ENCODE measurements around the gene RFT1.
"Not testable (repeated sequence)": the region's sequence is repeated elsewhere in the genome, so short reads cannot be mapped to it uniquely, and the experiment has no call there.

Gene RFT1

DNA sequence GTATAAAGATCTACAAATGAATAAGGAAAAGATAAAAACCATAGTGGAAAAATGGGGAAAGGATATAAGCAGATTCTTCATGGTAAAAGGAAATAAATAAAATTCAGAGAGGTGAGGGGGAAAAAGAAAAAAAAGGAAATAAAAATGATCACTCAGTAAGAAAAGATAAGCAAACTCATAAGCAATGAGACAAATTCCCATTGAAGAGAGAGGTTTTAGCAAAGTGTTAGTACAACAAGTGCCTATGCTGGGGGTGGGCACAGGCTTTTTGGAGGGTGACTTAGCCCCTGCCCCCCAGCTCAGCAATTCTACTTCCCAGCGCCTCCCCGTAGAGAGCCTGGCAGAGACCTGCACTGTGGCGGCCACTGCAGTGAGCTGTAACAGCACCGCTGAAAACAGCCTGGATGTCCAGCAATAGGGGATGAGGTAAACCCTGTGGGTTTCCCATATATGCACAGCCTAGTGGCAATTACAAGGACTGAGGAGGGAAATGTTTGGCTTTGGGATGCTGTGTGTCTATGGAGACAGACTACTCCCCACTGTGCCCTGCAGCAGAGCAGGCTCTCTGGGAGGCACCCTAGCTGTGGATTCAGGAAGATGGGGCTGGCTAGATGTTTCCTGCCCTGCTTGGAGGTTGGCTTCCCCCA lies 60.7 kb downstream of the RFT1 start:
- no peak for DNase-seq (ENCODE audit: low spot score)

DNA sequence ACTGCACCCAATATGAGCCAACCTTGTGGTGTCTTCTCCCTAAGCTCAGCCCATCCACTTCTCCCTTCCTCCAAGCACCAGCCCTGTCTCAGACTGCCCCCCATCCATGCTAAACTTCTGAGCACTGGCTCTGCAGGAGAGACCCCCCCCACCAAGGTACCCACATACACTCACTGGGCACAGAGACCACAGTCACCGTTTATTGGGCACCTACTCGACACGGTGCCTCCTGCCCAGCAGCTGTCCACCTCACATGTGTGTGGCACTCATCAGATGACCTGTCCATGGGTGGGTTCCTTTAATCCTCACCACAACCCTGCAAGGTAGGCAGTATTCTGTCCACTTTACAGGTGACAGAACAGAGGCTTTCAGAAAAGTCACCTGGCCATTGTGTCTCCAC lies 62.1 kb downstream of the RFT1 start:
- no peak for DNase-seq (ENCODE audit: low spot score)

DNA sequence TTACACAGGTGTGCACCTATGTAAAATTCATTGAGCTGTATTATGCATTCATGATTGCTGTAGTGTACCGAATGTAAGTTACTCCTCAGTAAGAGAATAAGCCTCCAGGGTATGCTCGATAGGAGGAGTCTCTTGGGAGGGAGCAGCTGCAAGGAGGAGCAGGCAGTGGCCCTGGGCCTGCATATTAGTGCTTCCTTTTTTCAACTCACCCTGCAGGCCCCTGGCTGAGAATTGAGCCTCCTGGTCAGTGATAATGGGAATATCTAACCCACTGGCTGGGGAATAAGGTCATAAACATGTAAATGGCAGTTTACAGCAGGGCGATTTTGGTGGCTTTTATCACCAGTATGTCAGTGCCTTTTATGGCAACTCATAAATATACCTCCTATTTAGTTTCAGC lies 62.7 kb downstream of the RFT1 start:
- no peak for DNase-seq (ENCODE audit: low spot score)

DNA sequence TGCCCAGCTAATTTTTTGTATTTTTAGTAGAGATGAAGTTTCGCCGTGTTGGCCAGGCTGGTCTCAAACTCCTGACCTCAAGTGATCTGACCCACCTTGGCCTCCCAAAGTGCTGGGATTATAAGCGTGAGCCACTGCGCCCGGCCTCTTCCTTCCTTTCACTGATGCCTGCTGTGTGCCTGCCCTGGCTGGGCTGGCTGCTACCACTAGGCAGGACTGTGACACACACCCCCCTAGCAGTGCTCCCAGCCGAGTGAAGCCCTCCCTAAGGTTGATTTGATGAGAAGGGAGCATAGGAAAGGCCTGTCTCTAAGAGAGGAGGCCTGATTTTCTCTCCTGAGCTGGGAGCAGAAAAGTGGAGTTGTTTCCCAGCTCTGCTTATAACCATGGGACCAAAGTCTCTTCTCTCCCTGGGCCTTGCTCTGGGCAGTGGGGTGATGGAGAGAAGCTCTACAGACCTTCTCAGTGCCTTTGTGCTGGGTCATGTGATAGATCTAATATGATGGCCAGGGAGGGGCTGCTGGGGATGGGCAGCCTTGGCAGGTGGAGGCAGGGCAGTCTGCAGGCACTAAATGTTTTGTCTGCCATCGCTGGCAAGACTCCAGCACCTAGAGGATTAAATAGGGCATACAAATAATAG lies 64.3 kb downstream of the RFT1 start:
- no peak for DNase-seq (ENCODE audit: low spot score)

DNA sequence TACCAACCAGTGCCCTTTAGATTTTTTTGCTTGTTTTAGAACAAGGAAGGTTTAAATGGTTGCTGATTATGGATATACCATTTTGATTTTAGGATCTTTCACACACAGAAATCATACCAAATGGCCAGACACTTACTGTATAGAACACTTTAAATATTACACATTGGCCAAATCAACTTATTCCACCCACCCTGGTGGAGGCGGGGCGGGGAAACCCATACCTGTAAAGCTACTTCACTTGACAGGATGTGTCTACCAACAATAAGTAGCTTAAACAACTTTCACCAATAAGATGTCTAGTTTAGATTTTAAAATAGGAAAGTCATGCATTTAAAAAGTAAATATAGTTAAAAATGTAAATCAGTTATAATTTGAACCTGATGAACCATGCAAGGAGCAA lies 67.3 kb downstream of the RFT1 start:
- DNase-seq (ENCODE audit: low spot score) = no peak

DNA sequence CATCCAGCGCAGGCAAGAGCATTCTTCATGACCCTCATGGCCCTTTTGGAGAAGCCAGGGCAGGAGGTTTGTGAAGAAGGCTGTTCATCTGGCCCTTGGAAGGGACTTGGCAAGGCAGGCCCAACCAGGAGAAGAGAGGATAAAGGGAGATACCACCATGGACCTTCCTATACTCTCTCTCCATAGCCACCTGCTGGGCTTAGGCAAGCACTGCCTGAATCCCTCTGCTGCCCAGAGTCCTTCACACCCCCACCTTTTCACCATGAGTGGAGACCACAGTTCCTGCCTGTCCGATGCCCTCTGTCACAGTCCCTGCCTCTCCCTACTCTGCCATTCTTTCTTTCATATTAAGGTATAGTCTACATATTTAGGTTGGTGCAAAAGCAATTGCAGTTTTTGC lies 73.8 kb downstream of the RFT1 start:
- DNase-seq (ENCODE audit: low spot score) = no peak

DNA sequence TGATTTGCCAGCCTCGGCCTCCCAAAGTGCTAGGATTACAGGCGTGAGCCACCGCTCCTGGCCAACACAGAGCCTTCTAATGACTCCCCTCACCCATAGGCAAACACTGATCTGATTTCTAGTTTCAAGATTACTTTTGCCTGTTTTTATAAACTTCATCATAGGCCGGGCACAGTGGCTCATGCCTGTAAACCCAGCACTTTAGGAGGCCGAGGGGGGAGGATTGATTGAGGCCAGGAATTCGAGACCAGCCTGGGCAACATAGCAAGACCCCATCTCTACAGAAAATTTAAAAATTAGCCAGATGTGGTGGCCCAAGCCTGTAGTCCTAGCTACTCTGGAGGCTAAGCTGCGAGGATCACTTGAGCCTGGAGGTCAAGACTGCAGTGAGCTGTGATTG lies 76.0 kb downstream of the RFT1 start:
- DNase-seq (ENCODE audit: low spot score) = not testable (repeated sequence)

DNA sequence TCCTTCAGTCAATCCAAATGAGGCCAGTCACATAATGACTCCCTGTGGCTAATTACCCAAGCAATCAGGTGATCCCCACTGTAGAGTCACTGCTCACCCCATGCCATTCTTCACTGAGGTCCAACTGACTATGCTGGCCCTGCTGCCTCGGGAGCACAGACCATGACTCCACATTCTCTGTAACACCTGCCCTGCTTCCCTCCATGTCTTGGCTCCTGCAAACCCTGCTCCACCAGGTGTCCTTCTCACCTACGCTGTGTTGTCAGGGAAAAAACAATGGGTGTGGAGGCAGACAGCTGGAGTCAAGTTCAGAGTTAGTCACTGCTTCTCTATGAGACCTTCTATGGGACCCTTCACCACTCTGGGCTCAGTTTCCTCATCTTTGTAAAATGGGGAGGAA lies 78.3 kb downstream of the RFT1 start:
- no peak for DNase-seq (ENCODE audit: low spot score)

DNA sequence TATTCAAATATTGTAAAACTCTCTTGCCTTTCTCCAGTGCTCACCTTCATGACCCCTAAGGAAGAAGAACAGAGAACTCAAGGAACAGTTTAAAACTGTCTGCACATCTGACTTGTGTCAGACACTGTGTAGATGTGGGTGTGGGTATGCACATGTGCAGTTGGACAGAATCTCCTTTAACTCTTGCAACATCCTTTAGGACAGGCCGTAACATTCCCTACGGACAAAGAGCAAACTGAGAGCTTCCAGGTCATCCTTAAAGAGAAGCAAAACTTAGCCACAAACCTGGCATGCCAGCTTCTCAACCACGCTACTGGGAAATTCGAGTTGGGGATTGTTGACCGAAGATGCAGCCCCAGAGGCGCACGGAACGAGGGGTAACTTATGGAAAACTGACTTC lies 80.2 kb downstream of the RFT1 start:
- no peak for DNase-seq (ENCODE audit: low spot score)

DNA sequence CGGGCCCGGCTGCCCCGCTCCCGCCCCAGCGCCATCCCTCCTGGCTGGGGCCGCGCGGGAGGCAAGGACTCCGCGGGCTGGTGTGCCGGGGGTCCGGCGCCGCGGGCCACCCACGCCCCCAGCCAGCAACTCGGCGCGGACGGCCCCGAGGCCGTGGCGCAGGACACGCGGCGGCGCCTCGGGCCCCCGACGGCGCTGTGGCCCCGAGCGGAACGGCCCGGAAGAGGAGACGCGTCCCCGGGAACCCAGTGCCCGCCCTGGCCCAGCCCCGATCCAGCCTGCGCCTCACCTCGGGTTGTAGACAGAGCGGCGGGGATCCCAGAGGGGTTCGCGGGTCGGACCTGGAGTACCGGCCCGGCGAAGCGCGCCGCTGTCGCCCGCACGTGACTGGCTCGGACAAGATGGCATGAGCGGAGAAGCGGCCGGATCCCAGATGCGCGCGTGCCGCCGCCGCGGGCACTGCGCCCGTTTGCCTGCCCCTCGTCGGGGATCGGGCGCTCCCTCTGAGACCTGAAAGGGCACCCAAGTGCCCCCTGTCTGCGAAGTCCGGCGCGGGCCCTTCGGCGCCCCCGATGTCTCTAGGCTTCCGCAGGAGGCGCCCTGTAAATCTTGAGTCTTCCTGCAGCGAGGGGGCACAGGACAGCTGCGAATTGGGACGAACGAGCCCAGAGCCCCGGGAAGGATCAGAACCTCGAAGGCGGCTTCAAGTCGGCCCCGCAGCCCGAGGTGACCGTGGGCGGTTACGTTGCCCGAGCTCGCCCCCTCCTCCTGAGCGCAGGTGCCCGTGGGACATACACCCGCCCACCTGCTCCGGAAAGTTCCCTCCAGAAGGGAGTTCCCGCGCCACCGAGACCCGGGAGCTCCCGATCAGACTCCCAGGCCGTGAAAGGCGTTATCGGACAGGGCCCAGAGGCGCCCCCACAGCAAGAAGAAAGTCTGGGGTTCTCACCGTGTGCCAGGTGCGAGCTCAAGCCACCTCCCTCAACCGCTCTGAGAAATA lies 83.8 kb downstream of the RFT1 start:
- peak; percentile 66 for DNase-seq (ENCODE audit: low spot score)

DNA sequence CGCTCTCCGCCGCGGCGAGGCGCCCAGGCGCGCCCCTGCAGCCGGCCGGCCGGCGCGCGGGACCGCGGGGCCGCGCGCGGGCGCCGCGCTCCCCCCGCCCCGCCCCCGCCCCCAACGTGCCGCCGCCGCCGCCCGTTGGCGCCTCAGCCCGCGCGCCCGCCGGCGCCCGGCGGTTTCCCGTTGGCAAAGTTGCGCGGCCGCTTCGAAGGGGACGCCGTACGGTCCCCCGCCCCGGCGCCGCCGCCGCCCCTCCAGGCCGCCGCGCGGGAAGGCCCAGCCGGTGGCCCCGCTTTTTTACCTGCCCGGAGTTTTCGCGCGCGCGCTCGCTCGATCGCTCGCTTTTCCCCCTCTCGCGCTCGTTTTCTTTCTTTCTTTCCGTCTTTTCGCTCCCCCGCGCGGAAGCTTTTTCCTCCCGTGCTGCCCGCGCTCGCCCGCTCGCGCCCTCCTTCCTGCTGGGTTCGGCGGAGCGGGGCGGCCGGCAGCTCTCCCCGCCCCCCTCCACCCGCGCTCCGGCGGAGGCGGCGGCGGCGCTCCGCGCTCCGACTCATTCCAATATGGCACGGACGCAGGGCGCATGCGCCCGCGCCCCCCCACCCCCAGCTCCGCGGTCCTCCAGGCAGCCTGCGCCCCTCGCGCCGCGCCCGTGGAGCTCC lies 84.6 kb downstream of the RFT1 start, which contains the start of gene SFMBT1:
Gene SFMBT1 (minus strand): TSS at position 556 of the 653 bp plus-strand sequence. CDS start 76,945 bp downstream, outside the sequence.
- peak; percentile 77 for DNase-seq (ENCODE audit: low spot score)

DNA sequence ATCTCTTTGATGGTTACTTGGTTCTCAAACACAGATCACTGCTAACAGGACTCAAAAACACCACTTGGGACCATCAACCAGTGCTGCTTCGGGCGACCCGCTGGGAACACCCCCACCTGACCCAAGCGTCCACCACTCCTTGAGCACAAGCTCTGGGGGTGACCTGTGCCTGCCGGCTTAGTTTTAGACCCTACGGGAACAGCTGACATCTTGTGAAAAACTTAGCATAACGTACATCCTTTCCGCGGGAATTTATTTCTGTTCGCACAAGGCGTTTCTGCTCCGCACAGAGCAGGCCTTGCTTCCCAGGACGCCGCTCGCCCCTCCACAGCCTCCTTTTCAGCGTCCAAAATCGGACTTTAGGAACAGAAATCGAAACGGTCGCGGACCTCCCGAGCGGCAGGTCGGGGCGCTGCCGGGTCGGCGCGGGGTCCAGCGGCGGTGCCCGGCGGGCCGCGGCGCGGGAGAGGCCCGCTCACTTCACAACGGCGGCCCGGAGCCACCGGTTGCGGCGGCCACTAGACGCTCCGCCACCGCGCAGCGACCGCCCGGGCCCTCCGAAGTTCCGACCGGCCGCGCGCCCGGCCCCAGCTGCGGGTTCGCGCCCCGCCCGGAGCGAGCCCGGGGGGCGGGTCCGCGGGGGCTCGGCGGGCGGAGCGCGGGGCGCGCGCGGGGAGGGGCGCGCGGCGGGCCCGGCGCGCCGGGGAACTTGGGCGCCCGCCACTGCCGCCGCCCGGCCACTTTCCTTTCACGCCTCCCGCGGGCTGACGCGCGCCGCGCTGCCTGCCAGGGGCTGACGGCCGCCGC lies 85.3 kb downstream of the RFT1 start:
- peak; percentile 73 for DNase-seq (ENCODE audit: low spot score)

DNA sequence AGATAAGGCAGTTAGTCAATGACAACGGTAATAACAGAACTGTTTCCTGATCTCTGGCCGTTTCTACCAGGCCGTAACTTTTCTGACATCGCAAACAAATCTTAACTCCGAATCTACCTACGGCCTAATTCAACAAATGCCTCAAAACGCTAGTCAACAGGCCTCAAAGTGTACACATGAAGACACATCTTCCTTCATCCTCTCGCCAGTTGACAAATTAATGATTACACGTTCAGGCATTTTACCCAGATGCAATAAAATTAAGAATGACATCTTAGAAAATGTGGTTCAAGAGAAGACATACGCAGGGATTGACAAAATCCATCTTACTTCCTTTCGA lies 85.9 kb downstream of the RFT1 start:
- no peak for DNase-seq (ENCODE audit: low spot score)

DNA sequence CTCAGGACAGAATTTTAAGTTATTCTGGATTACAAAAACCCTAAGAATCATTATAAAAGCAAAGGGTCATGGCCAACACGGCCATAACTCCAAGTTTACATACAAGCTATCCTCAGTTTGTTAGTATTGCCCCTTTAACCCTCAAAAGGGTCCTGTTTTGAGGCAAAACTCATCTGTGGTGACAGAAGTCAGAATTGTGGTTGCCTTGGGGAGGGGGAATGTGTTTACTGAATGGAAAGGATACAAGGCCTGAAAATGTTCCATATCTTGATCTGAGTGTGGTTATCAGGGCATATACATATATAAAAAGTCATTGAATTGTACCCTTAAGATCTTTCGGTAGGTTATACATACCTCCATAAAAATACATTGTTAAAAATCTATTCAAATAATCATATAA lies 86.5 kb downstream of the RFT1 start:
- DNase-seq (ENCODE audit: low spot score) = no peak

DNA sequence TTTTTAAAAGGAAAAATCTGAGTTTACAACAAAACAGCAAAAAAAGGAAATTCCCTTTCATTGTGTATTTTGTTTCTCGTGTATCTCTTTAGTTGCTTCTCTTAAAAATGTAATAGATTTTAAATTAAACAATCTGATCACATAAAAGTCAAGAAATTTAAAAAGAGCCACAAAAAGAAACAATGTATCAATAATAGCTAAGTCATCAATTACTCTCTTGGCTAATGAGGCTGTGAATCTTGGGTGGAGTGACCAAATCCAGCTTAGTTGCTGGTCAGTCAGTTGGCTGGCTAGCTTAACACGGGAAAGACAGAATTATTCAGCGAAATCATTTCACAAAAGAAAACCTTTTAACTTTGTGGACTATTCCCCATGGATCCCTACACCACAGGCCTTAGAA lies 87.6 kb downstream of the RFT1 start:
- no peak for DNase-seq (ENCODE audit: low spot score)

DNA sequence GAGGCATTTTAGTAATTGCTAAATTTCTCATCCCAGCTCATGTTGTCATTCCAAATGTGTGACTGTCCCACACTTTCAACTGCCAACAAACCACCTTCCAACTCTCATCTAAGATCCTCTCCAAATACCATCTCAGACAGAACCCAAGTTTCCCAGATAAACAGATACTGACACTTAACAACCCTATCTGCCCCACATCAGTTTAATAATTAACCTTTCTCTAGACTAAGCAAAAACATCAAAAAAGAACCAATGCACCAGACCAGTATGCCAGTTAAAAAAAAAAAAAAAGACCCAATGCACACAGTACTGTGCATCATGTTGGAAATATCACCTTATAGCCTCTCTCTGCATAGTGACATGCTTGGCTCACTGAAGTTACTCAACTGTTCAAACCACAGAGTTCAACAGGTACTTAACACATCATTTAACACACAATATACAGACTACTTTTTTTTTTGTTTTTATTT lies 89.8 kb downstream of the RFT1 start:
- peak; percentile 37 for DNase-seq (ENCODE audit: low spot score)

DNA sequence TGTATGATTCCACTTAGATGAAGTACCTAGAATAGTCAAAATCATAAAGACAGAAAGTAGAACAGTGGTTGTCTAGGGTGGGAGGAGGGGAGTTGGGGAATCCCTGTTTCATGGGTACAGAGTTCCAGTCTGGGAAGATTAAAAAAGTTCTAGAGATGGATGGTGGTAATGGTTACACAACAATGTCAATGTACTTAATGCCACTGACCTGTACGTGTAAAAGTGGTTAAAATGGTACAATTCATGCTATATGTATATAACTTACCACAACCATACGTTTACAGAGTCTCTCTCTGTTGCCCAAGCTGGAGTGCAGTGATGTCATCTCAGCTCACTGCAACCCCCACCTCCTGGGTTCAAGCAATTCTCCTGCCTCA lies 90.9 kb downstream of the RFT1 start:
- no peak for DNase-seq (ENCODE audit: low spot score)

DNA sequence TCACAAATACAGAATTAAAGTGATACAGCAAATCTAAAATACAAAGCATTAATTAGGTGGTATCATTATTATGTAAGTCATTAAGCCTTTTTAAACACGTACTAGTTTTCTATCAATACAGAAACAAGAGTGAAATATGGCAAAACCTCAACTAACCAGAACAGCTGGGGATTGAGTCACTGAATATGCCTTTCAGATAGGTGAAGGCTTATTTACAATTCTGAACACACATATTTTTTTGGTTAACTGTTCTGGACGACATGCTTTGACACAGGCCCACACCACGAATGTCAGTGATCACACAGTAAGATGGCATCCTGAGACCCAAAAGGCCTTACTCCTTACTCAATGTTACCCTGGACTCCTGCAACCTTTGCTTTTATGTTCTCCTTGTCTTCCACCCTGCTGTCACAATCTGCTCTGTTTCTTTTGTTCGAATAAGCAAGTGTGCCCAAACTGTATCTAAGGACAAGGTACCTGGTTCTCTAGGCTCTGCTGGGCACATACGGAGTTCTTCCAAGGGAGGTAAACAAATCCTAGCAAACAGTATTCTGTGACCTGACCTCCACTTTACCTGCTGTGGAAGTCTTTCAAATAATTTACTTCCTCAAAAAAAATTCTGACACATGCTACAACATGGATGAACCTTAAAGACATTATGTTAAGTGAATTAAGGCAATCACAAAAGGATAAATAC lies 91.4 kb downstream of the RFT1 start:
- DNase-seq (ENCODE audit: low spot score) = no peak

Data from LoVo (cell line).